Measurements from ENCODE around the gene THYN1. TPM values are rescaled to one million over a fixed set of nuclear protein-coding genes. Genes with fewer than 3 reads are reported as not detected.
"Not testable (repeated sequence)": the region's sequence is repeated elsewhere in the genome, so short reads cannot be mapped to it uniquely, and the experiment has no call there.

Gene THYN1
- polyA plus RNA-seq (2012; ENCODE audit: missing spikeins) = 87.6 TPM

GRCh38 chr11:134253188-134253993 is at the start of gene THYN1, which contains the start of gene ACAD8:
Gene THYN1, minus strand, starts transcription at chr11:134253352. Its CDS starts 470 bp downstream, at chr11:134252882.
Gene ACAD8, plus strand, starts transcription at chr11:134253568. Its CDS starts 33 bp downstream, at chr11:134253601.
- peak; percentile 79; the same call in 1 of the 2 replicates for TF ChIP-seq POLR2A (IDR thresholded peaks at IDR 0.05; ENCODE audit: low read depth, low read length)
- TF ChIP-seq TAF1 (IDR thresholded peaks at IDR 0.05; ENCODE audit: borderline replicate concordance, low read depth, low read length) = peak; percentile 43
- TF ChIP-seq POLR2AphosphoS5 (IDR thresholded peaks at IDR 0.05; ENCODE audit: low read depth, low read length) = peak; percentile 70; the same call in 1 of the 2 replicates
- DNase-seq (ENCODE audit: insufficient read length) (peak; percentile 96), FAIRE-seq (peak; percentile 98)

GRCh38 chr11:134294664-134295063 is 41.5 kb upstream of the THYN1 start:
- FAIRE-seq (no peak), DNase-seq (ENCODE audit: insufficient read length) (no peak)
- TF ChIP-seq POLR2AphosphoS5 (IDR thresholded peaks at IDR 0.05; ENCODE audit: low read depth, low read length) = no peak
- TF ChIP-seq POLR2A (IDR thresholded peaks at IDR 0.05; ENCODE audit: low read depth, low read length) = no peak
- TF ChIP-seq TAF1 (IDR thresholded peaks at IDR 0.05; ENCODE audit: borderline replicate concordance, low read depth, low read length) = no peak

- no peak for DNase-seq (ENCODE audit: insufficient read length)
- TF ChIP-seq POLR2AphosphoS5 (IDR thresholded peaks at IDR 0.05; ENCODE audit: low read depth, low read length) = no peak
- TF ChIP-seq TAF1 (IDR thresholded peaks at IDR 0.05; ENCODE audit: borderline replicate concordance, low read depth, low read length) = no peak
- no peak for TF ChIP-seq POLR2A (IDR thresholded peaks at IDR 0.05; ENCODE audit: low read depth, low read length)
- FAIRE-seq = no peak
These were observed 40.3 kb upstream of the THYN1 start for GRCh38 chr11:134293119-134294113.

- no peak for TF ChIP-seq POLR2A (IDR thresholded peaks at IDR 0.05; ENCODE audit: low read depth, low read length)
- no peak for TF ChIP-seq POLR2AphosphoS5 (IDR thresholded peaks at IDR 0.05; ENCODE audit: low read depth, low read length)
- TF ChIP-seq TAF1 (IDR thresholded peaks at IDR 0.05; ENCODE audit: borderline replicate concordance, low read depth, low read length) = no peak
- DNase-seq (ENCODE audit: insufficient read length) (no peak), FAIRE-seq (no peak)
These were observed 39.5 kb upstream of the THYN1 start for GRCh38 chr11:134292661-134293060.

- no peak for TF ChIP-seq POLR2AphosphoS5 (IDR thresholded peaks at IDR 0.05; ENCODE audit: low read depth, low read length)
- no peak for TF ChIP-seq TAF1 (IDR thresholded peaks at IDR 0.05; ENCODE audit: borderline replicate concordance, low read depth, low read length)
- TF ChIP-seq POLR2A (IDR thresholded peaks at IDR 0.05; ENCODE audit: low read depth, low read length) = no peak
- DNase-seq (ENCODE audit: insufficient read length) = no peak
- no peak for FAIRE-seq
These were observed 38.0 kb upstream of the THYN1 start for GRCh38 chr11:134291196-134291595.

- TF ChIP-seq POLR2AphosphoS5 (IDR thresholded peaks at IDR 0.05; ENCODE audit: low read depth, low read length) (no peak), TAF1 (IDR thresholded peaks at IDR 0.05; ENCODE audit: borderline replicate concordance, low read depth, low read length) (no peak), POLR2A (IDR thresholded peaks at IDR 0.05; ENCODE audit: low read depth, low read length) (no peak)
- DNase-seq (ENCODE audit: insufficient read length) = no peak
- FAIRE-seq = no peak
These were observed 37.5 kb upstream of the THYN1 start for GRCh38 chr11:134290646-134291045.

- DNase-seq (ENCODE audit: insufficient read length) (no peak), FAIRE-seq (no peak)
- no peak for TF ChIP-seq POLR2AphosphoS5 (IDR thresholded peaks at IDR 0.05; ENCODE audit: low read depth, low read length)
- no peak for TF ChIP-seq POLR2A (IDR thresholded peaks at IDR 0.05; ENCODE audit: low read depth, low read length)
- TF ChIP-seq TAF1 (IDR thresholded peaks at IDR 0.05; ENCODE audit: borderline replicate concordance, low read depth, low read length) = no peak
These were observed 36.6 kb upstream of the THYN1 start for GRCh38 chr11:134289789-134290188.

- no peak for FAIRE-seq
- TF ChIP-seq POLR2AphosphoS5 (IDR thresholded peaks at IDR 0.05; ENCODE audit: low read depth, low read length) (no peak), TAF1 (IDR thresholded peaks at IDR 0.05; ENCODE audit: borderline replicate concordance, low read depth, low read length) (no peak)
- no peak for DNase-seq (ENCODE audit: insufficient read length)
These were observed 36.0 kb upstream of the THYN1 start for GRCh38 chr11:134289167-134289566.

- no peak for DNase-seq (ENCODE audit: insufficient read length)
- FAIRE-seq = no peak
- TF ChIP-seq POLR2A (IDR thresholded peaks at IDR 0.05; ENCODE audit: low read depth, low read length) = no peak
- TF ChIP-seq POLR2AphosphoS5 (IDR thresholded peaks at IDR 0.05; ENCODE audit: low read depth, low read length) = no peak
- no peak for TF ChIP-seq TAF1 (IDR thresholded peaks at IDR 0.05; ENCODE audit: borderline replicate concordance, low read depth, low read length)
These were observed 35.3 kb upstream of the THYN1 start for GRCh38 chr11:134288486-134288885.

- DNase-seq (ENCODE audit: insufficient read length) (no peak), FAIRE-seq (no peak)
- TF ChIP-seq POLR2A (IDR thresholded peaks at IDR 0.05; ENCODE audit: low read depth, low read length) (no peak), POLR2AphosphoS5 (IDR thresholded peaks at IDR 0.05; ENCODE audit: low read depth, low read length) (no peak), TAF1 (IDR thresholded peaks at IDR 0.05; ENCODE audit: borderline replicate concordance, low read depth, low read length) (no peak)
These were observed 34.4 kb upstream of the THYN1 start for GRCh38 chr11:134287561-134287960.

- FAIRE-seq; DNase-seq (ENCODE audit: insufficient read length): not testable (repeated sequence)
These were observed 31.2 kb upstream of the THYN1 start for GRCh38 chr11:134284349-134284748.
